RPMI7951 (cell line): ENCODE results near the gene TPD52L3. TPM values are rescaled to one million over a fixed set of nuclear protein-coding genes. Genes with fewer than 3 reads are reported as not detected.

Experiments used
- DNase-seq: peaks from one replicate; pipeline ENCODE4 v3.0.0-alpha.2; 2012; ENCODE audit warnings: low read depth
- total RNA-seq: library from RNA; depleted of rRNA; stranded (reverse); fragments of >200 nt; shearing (Covaris generic); gene quantifications from 2 replicates; pipeline ENCODE4 v1.2.3, GENCODE V29; 2014; rRNA removed

Gene TPD52L3
- total RNA-seq: not detected in 2 replicates

DNA sequence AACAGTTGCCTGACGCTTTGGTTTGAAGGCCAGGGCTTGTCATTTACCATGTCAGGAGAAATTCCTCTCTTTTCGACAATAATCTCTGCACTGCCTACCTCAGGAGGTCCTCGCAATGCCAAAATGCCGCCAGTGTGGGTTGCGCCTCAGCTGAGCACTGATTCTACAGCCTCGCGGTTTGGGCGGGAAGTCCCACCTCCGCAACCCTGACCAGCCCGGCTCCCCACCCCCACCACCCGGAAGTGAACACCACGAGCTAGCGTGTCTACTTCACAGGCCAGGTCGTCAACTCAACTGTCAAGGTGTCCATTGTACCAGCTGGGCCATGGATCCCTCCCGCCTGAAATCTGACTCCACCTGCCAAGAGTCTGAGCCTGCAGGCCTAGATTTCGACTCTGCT, at the start of gene TPD52L3:
TPD52L3 (plus strand) TSS at position 273 of the 400 bp plus-strand sequence. CDS start 221 bp downstream, outside the sequence.
- no peak for DNase-seq

GRCh38 chr9:6301858-6302257, 26.3 kb upstream of the TPD52L3 start:
- DNase-seq: no peak

DNA sequence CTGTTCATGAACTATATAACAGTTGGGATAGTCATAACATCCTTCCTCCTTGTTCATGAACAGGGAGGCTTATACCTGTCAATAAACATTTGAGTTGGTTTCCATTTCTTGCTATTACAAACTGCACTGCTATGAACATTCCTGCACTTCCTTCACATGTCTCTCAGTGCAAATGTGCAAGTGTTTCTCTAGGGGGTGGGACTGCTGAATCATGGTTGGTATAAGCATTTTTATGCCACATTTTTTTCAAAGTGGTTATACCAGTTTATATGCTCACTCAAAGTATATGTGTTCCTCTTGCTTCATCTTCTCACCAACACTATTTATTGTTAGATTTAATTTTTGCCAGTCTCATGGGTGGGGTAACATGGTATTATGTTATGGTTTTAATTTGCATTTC, 25.8 kb upstream of the TPD52L3 start:
- no peak for DNase-seq

DNA sequence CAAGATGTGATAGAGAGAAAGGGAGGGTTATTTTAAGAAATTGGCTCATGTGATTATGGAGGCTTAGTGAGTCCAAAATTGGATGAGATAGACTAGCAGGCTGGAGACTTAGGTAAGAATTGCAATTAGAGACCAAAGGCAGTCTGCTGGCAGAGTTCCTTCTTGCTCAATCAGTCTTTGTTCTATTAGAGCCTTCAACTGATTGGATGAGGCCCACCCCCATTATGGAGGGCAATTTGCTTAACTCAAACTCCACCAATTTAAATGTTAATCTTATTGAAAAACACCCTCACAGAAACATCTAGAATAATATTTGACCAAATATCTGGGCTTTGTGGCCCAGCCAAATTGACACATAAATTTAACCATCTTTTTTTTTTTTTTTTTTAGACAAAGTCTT, 23.9 kb upstream of the TPD52L3 start:
- DNase-seq: no peak

GRCh38 chr9:6305954-6306563, 22.1 kb upstream of the TPD52L3 start:
- peak; percentile 37 for DNase-seq

- DNase-seq: no peak
Measured at GRCh38 chr9:6307551-6308096, 20.6 kb upstream of the TPD52L3 start.

DNA sequence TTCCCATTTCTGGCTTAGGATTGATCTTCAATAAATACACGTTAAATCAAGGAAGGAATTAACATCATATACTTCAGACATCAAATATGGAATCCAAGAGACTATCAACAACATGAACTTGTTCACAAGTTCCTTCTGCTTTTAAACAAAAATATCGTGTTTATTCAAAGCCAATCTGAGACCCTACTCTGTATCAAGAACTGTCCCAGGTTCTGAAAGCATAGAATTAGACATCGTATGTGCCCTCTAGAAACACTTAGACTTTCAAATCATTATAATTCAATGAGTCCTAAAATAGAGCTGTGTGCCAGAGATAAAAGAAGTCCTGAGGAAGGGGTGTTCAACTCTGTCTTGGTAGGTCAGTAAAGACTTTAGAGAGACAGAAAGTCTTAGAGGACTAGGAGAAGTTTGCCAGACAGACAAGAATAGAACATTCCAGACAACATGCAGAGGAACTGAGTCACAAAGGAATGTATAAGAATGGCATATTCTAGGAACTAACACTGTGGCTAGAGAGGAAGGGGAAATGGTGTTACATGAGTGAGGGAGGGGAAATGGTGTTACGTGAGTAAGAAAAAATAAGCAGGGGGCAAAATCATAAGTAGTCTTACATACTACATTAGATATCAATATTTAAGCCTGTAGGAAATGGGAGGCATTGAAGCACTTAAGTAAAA, 2.9 kb downstream of the TPD52L3 start:
- DNase-seq: no peak

GRCh38 chr9:6334305-6334704, 6.1 kb downstream of the TPD52L3 start:
- DNase-seq: no peak

DNA sequence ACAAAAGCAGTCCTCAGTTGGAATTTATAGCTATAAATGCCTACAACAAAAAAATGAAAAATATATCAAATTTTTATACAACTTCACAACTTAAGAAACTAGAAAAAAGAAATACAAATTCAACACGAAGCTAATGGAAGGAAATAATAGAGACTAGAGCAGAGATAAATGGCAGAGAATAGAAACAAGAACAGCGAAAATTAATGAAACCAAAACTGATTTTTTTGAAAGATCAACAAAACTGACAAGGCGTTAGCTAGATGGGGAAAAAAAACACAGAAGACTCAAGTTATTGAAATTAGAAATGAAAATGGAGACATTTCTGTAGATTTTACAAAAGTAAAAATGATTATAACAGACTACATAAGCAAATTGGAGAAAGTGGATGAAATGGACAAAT, 20.6 kb downstream of the TPD52L3 start:
- no peak for DNase-seq

- DNase-seq: no peak
Measured at GRCh38 chr9:6351737-6352136, 23.6 kb downstream of the TPD52L3 start.

- DNase-seq: peak; percentile 69
Measured at GRCh38 chr9:6354072-6354686, 26.0 kb downstream of the TPD52L3 start.

DNA sequence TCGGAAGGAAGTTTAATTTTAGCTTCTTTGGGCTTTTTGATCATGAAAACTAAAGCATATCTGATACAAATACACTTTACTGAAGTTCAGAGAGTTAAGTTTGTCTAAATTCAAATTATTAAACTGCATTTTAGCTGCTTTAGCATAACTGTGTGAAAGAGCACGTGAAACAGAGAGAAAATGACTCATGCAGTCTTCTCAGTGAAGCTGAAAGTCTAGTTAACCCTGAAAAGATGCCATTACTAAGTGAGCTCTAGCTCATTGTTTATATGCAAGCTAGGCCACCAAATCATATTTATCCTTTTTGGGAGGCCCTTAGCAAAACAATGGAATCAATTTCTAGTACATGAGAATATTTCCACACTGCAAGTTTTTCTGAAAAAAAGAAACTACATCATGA, 27.6 kb downstream of the TPD52L3 start:
- DNase-seq: peak; percentile 46

GRCh38 chr9:6356441-6356840, 28.3 kb downstream of the TPD52L3 start:
- peak; percentile 33 for DNase-seq

GRCh38 chr9:6356904-6357303, 28.7 kb downstream of the TPD52L3 start:
- DNase-seq: no peak

GRCh38 chr9:6367128-6367890, 39.1 kb downstream of the TPD52L3 start:
- no peak for DNase-seq

GRCh38 chr9:6368831-6369230, 40.7 kb downstream of the TPD52L3 start:
- no peak for DNase-seq

Other genes with a start within 250 kb of the TPD52L3 start
- gene IL33, start 112.6 kb upstream of the TPD52L3 start, total RNA-seq: under 0.01 TPM in 1 of 2 replicates, not detected in the other
- 36.2 and 39.9 TPM in 2 replicates for gene UHRF2, start 84.8 kb downstream of the TPD52L3 start, total RNA-seq